ENCODE results near the gene POLE4.

POLE4 gene

GRCh38 chr2:74966887-74967286, 8.4 kb downstream of the POLE4 start:
- H3K4me3 ChIP-seq (ENCODE audit: low read length), result no peak overlapping the region
- no peak for DNase-seq (ENCODE audit: low read depth)
- no peak for TF ChIP-seq CTCF (conservative IDR thresholded peaks at IDR 0.05; ENCODE audit: low read length)

- peak; percentile 8 for DNase-seq (ENCODE audit: low read depth)
- TF ChIP-seq CTCF (conservative IDR thresholded peaks at IDR 0.05; ENCODE audit: low read length), result no peak
- H3K4me3 ChIP-seq (ENCODE audit: low read length), result no peak overlapping the region
Measured at GRCh38 chr2:74975016-74975415, 16.6 kb downstream of the POLE4 start.

GRCh38 chr2:74979844-74980243, 21.4 kb downstream of the POLE4 start:
- no peak overlapping the region for H3K4me3 ChIP-seq (ENCODE audit: low read length)
- no peak for TF ChIP-seq CTCF (conservative IDR thresholded peaks at IDR 0.05; ENCODE audit: low read length)
- DNase-seq (ENCODE audit: low read depth), result no peak

GRCh38 chr2:74982577-74982976, 24.1 kb downstream of the POLE4 start:
- no peak for DNase-seq (ENCODE audit: low read depth)
- no peak for TF ChIP-seq CTCF (conservative IDR thresholded peaks at IDR 0.05; ENCODE audit: low read length)
- no peak overlapping the region for H3K4me3 ChIP-seq (ENCODE audit: low read length)

- no peak for TF ChIP-seq CTCF (conservative IDR thresholded peaks at IDR 0.05; ENCODE audit: low read length)
- no peak for DNase-seq (ENCODE audit: low read depth)
- no peak overlapping the region for H3K4me3 ChIP-seq (ENCODE audit: low read length)
Measured at GRCh38 chr2:74983631-74984392, 25.4 kb downstream of the POLE4 start.

GRCh38 chr2:74984947-74985637, 26.6 kb downstream of the POLE4 start:
- no peak for DNase-seq (ENCODE audit: low read depth)
- TF ChIP-seq CTCF (conservative IDR thresholded peaks at IDR 0.05; ENCODE audit: low read length), result no peak
- no peak overlapping the region for H3K4me3 ChIP-seq (ENCODE audit: low read length)
